Panc1 (cell line): Measurements from ENCODE around the gene PTPRA. TPM values are rescaled to one million over a fixed set of nuclear protein-coding genes. Genes with fewer than 3 reads are reported as not detected.
"Not testable (repeated sequence)": the region's sequence is repeated elsewhere in the genome, so short reads cannot be mapped to it uniquely, and the experiment has no call there.

Source experiments
- ATAC-seq: fragments of 200-7000 bp; cut with Tn5 transposase; 2 replicates; pipeline ENCODE4 v1.9.1; 2020; ENCODE audit warnings: mild to moderate bottlenecking, moderate library complexity
- BruUV-seq: library from RNA; stranded (reverse); fragments of 400-500 nt; replicated peaks from 2 replicates; lab custom pipeline; 2021; lab: Mats Ljungman, UMichigan
- CTCF ChIA-PET: fragments of 300-600 bp; sonication (Branson Sonifier 250); formaldehyde crosslinking; loops from one replicate; lab custom pipeline; 2022; ENCODE audit warnings: antibody characterized with exemption; lab: Charles Lee
- POLR2A ChIA-PET: fragments of 300-600 bp; sonication (Branson Sonifier 250); formaldehyde crosslinking; loops from one replicate; lab custom pipeline; 2022; ENCODE audit warnings: antibody characterized with exemption; lab: Charles Lee
- DNase-seq: peaks from one replicate; pipeline ENCODE4 v3.0.0-alpha.2; 2010; ENCODE audit warnings: low read depth, low spot score
- H3K27ac ChIP-seq: 2 replicates; pipeline ENCODE4 v1.5.1; 2011; ENCODE audit warnings: mild to moderate bottlenecking, low read length, inconsistent platforms
- H3K27me3 ChIP-seq: fragments of 200-500 bp; sonication (Bioruptor generic); 2 replicates; pipeline ENCODE4 v1.6.0; 2014; ENCODE audit warnings: low read length, inconsistent platforms; ENCODE audit not compliant: control insufficient read depth, insufficient read depth
- H3K36me3 ChIP-seq: fragments of 200-500 bp; sonication (Bioruptor generic); 2 replicates; pipeline ENCODE4 v1.5.1; 2014; ENCODE audit warnings: inconsistent platforms, mild to moderate bottlenecking, low read length, moderate library complexity; ENCODE audit not compliant: control insufficient read depth, insufficient read depth
- H3K4me1 ChIP-seq: 2 replicates; pipeline ENCODE4 v1.5.1; 2011; ENCODE audit warnings: inconsistent platforms, mild to moderate bottlenecking, low read length, moderate library complexity; ENCODE audit not compliant: control insufficient read depth, insufficient read depth
- H3K4me3 ChIP-seq, 2 experiments: 2 replicates each; pipeline ENCODE4 v1.5.1; 2011 to 2012; ENCODE audit warnings: low read depth in 2 of 2, low read length in 2 of 2, mild to moderate bottlenecking in 2 of 2, inconsistent platforms in 1 of 2, moderate library complexity in 1 of 2
- H3K9me3 ChIP-seq: fragments of 200-500 bp; sonication (Bioruptor generic); 2 replicates; pipeline ENCODE4 v1.5.1; 2014; ENCODE audit warnings: low read depth, mild to moderate bottlenecking, inconsistent platforms, low read length, moderate library complexity; ENCODE audit not compliant: control insufficient read depth, insufficient read depth
- CTCF ChIP-seq: fragments of 450-650 bp; IDR thresholded peaks from 2 replicates; pipeline ENCODE4 v1.5.1; 2017; ENCODE audit warnings: mild to moderate bottlenecking
- POLR2AphosphoS5 ChIP-seq: IDR thresholded peaks from 2 replicates; pipeline ENCODE4 v1.6.1; 2012; ENCODE audit warnings: mild to moderate bottlenecking, low read depth, low read length, moderate library complexity
- REST ChIP-seq, 2 experiments: IDR thresholded peaks; 2 replicates each; pipeline ENCODE4 v1.6.1; 2011 to 2012; ENCODE audit warnings: low read depth in 2 of 2, control low read depth in 1 of 2, low read length in 1 of 2, mild to moderate bottlenecking in 1 of 2, moderate library complexity in 1 of 2; ENCODE audit not compliant: insufficient read depth in 1 of 2
- SIN3A ChIP-seq: IDR thresholded peaks from 2 replicates; pipeline ENCODE4 v1.6.1; 2012; ENCODE audit warnings: low read depth, mild to moderate bottlenecking, low read length, moderate library complexity, borderline replicate concordance; ENCODE audit not compliant: insufficient read depth
- TCF7L2 ChIP-seq: IDR thresholded peaks from 2 replicates; pipeline ENCODE4 v1.6.1; 2011; ENCODE audit warnings: mild to moderate bottlenecking, low read depth, low read length, inconsistent platforms
- in situ Hi-C: cut with HindIII; loops from 2 replicates; pipeline ENCODE4 v1.10.0; 2016; ENCODE audit warnings: low sequenced_read_pairs, low pct_unique_long_range_greater_than_20kb
- intact Hi-C: fragments of 100-400 bp; cut with micrococcal nuclease; formaldehyde crosslinking; loops from one replicate; pipeline ENCODE4 v1.10.0; 2022; ENCODE audit not compliant: unreplicated experiment
- total RNA-seq: library from RNA; stranded (reverse); gene quantifications from one replicate; pipeline ENCODE4 v1.2.1, GENCODE V29; 2021; ENCODE audit not compliant: unreplicated experiment

PTPRA gene
- total RNA-seq, 1 experiment from 2014 or later: 56.6 TPM

- intact Hi-C loops: loop anchor here (10.0 kb wide), 1 partner anchor 255 kb away; no protein-coding TSS in a partner anchor
- Histone ChIP-seq H3K36me3 (no peaks in the 10 kb centered on the region), H3K9me3 (no peaks in the 10 kb centered on the region), H3K27me3 (no peaks in the 10 kb centered on the region), H3K27ac (no peak overlapping the region), H3K4me1 (no peaks in the 10 kb centered on the region), H3K4me3 (no peak overlapping the region)
- CTCF ChIA-PET: no interaction called here
- no TSS peak for BruUV-seq
- ATAC-seq: no peak
- TF ChIP-seq SIN3A (no peak), TCF7L2 (no peak), POLR2AphosphoS5 (no peak), REST (IDR thresholded peaks at IDR 0.05; ENCODE audit: insufficient read depth in 1 of 2, low read depth in 2 of 2, low read length in 1 of 2) (no peak), CTCF (no peak)
- in situ Hi-C loops: no loop called here
- DNase-seq: no peak
- POLR2A ChIA-PET: no interaction called here
Measured at GRCh38 chr20:3059489-3059888, 186.2 kb downstream of the PTPRA start.

- H3K27ac ChIP-seq, H3K36me3 ChIP-seq, H3K4me3 ChIP-seq, H3K27me3 ChIP-seq, in situ Hi-C loops, ATAC-seq, POLR2A ChIA-PET, H3K9me3 ChIP-seq, DNase-seq, H3K4me1 ChIP-seq, BruUV-seq: not testable (repeated sequence)
- intact Hi-C loops: loop anchor here (5.0 kb wide), 1 partner anchor 53 kb away; no protein-coding TSS in a partner anchor
- CTCF ChIA-PET: interaction anchor here (1.1 kb wide), 1 partner anchor 10 kb away, joined by 6 read pairs; no protein-coding TSS in a partner anchor
Measured at GRCh38 chr20:3064119-3064518, 190.8 kb downstream of the PTPRA start.

- in situ Hi-C loops: no loop called here
- DNase-seq (no peak), ATAC-seq (no peak)
- TF ChIP-seq SIN3A: no peak
- no peak for TF ChIP-seq POLR2AphosphoS5
- H3K27me3 ChIP-seq: no peaks in the 10 kb centered on the region
- POLR2A ChIA-PET: no interaction called here
- H3K4me3 ChIP-seq: no peak overlapping the region
- BruUV-seq: no TSS peak
- CTCF ChIA-PET: interaction anchor here (0.6 kb wide), 1 partner anchor 135 kb away, joined by 3 read pairs; no protein-coding TSS in a partner anchor
- H3K36me3 ChIP-seq: no peaks in the 10 kb centered on the region
- intact Hi-C loops: no loop called here
- 0 out of 2 replicates have a peak, but pooled peaks cover 3% of the 10 kb centered on the region for H3K4me1 ChIP-seq
- no peak overlapping the region for H3K27ac ChIP-seq
- no peaks in the 10 kb centered on the region for H3K9me3 ChIP-seq
Measured at GRCh38 chr20:3067139-3068014, 194.1 kb downstream of the PTPRA start.
